Measurements from ENCODE around the gene UFSP1. TPM values are rescaled to one million over a fixed set of nuclear protein-coding genes. Genes with fewer than 3 reads are reported as not detected.
"Not testable (repeated sequence)": the region's sequence is repeated elsewhere in the genome, so short reads cannot be mapped to it uniquely, and the experiment has no call there.

The UFSP1 gene
- total RNA-seq, result 2.5 and 2.6 TPM in 2 replicates

GRCh38 chr7:100888988-100889750 lies at the start of gene UFSP1:
UFSP1 (minus strand) TSS chr7:100889715; CDS start chr7:100889271, 444 bp downstream.
- DNase-seq (ENCODE audit: low read depth, low spot score), result no peak

GRCh38 chr7:100936167-100936566 lies 46.7 kb upstream of the UFSP1 start:
- DNase-seq (ENCODE audit: low read depth, low spot score), result not testable (repeated sequence)

- not testable (repeated sequence) for DNase-seq (ENCODE audit: low read depth, low spot score)
Measured at GRCh38 chr7:100935381-100935780, 45.9 kb upstream of the UFSP1 start.

- DNase-seq (ENCODE audit: low read depth, low spot score), result no peak
Measured at GRCh38 chr7:100933734-100934133, 44.2 kb upstream of the UFSP1 start.

GRCh38 chr7:100929808-100930174 lies 40.3 kb upstream of the UFSP1 start:
- no peak for DNase-seq (ENCODE audit: low read depth, low spot score)

GRCh38 chr7:100923616-100924015 lies 34.1 kb upstream of the UFSP1 start:
- DNase-seq (ENCODE audit: low read depth, low spot score), result not testable (repeated sequence)

GRCh38 chr7:100921039-100921438 lies 31.5 kb upstream of the UFSP1 start:
- DNase-seq (ENCODE audit: low read depth, low spot score), result no peak

- DNase-seq (ENCODE audit: low read depth, low spot score), result not testable (repeated sequence)
Measured at GRCh38 chr7:100919779-100920437, 30.4 kb upstream of the UFSP1 start.

GRCh38 chr7:100919335-100919734 lies 29.8 kb upstream of the UFSP1 start:
- DNase-seq (ENCODE audit: low read depth, low spot score), result not testable (repeated sequence)

- no peak for DNase-seq (ENCODE audit: low read depth, low spot score)
Measured at GRCh38 chr7:100914879-100915447, 25.4 kb upstream of the UFSP1 start.

- DNase-seq (ENCODE audit: low read depth, low spot score), result no peak
Measured at GRCh38 chr7:100914208-100914878, 24.8 kb upstream of the UFSP1 start.

- DNase-seq (ENCODE audit: low read depth, low spot score), result no peak
Measured at GRCh38 chr7:100911484-100911883, 22.0 kb upstream of the UFSP1 start.

- not testable (repeated sequence) for DNase-seq (ENCODE audit: low read depth, low spot score)
Measured at GRCh38 chr7:100910443-100910842, 20.9 kb upstream of the UFSP1 start.

GRCh38 chr7:100908512-100908911 lies 19.0 kb upstream of the UFSP1 start:
- DNase-seq (ENCODE audit: low read depth, low spot score), result no peak

- no peak for DNase-seq (ENCODE audit: low read depth, low spot score)
Measured at GRCh38 chr7:100902638-100903037, 13.1 kb upstream of the UFSP1 start.

- no peak for DNase-seq (ENCODE audit: low read depth, low spot score)
Measured at GRCh38 chr7:100901921-100902332, 12.4 kb upstream of the UFSP1 start.

- DNase-seq (ENCODE audit: low read depth, low spot score), result no peak
Measured at GRCh38 chr7:100900978-100901377, 11.5 kb upstream of the UFSP1 start.

GRCh38 chr7:100899432-100899831 lies 9.9 kb upstream of the UFSP1 start:
- no peak for DNase-seq (ENCODE audit: low read depth, low spot score)

GRCh38 chr7:100897772-100898454 lies 8.4 kb upstream of the UFSP1 start:
- DNase-seq (ENCODE audit: low read depth, low spot score), result no peak

- no peak for DNase-seq (ENCODE audit: low read depth, low spot score)
Measured at GRCh38 chr7:100896732-100897608, 7.5 kb upstream of the UFSP1 start.
